SK-N-SH treated with all-trans-retinoic acid at 6 μM for 48 hours (cell line): ENCODE measurements around the gene MED27.

Experiments used
- ATAC-seq: fragments of 200-7000 bp; cut with Tn5 transposase; 3 replicates; pipeline ENCODE4 v1.9.1; 2020; ENCODE audit warnings: mild to moderate bottlenecking, moderate library complexity
- ARNTL ChIP-seq: fragments of 450-650 bp; formaldehyde crosslinking; IDR thresholded peaks from 2 replicates; pipeline ENCODE4 v1.5.0; 2020; ENCODE audit warnings: low read depth, mild to moderate bottlenecking, moderate library complexity, borderline replicate concordance
- BACH2 ChIP-seq: fragments of 250-450 bp; sonication (Bioruptor Pico); IDR thresholded peaks from 2 replicates; pipeline ENCODE4 v1.9.0; 2021; ENCODE audit warnings: mild to moderate bottlenecking, borderline replicate concordance
- ESRRG ChIP-seq: fragments of 250-450 bp; sonication (Bioruptor Pico); IDR thresholded peaks from 2 replicates; pipeline ENCODE4 v1.6.1; 2021; ENCODE audit warnings: mild to moderate bottlenecking
- GLIS3 ChIP-seq: fragments of 250-450 bp; sonication (Bioruptor Pico); IDR thresholded peaks from 2 replicates; pipeline ENCODE4 v1.5.0; 2020; ENCODE audit warnings: mild to moderate bottlenecking, moderate library complexity
- ISL1 ChIP-seq: fragments of 250-450 bp; sonication (Bioruptor Pico); IDR thresholded peaks from 2 replicates; pipeline ENCODE4 v2.1.2; 2022; ENCODE audit warnings: mild to moderate bottlenecking, moderate library complexity
- OSR1 ChIP-seq: fragments of 250-450 bp; sonication (Bioruptor Pico); IDR thresholded peaks from 2 replicates; pipeline ENCODE4 v1.8.0; 2022; ENCODE audit warnings: moderate library complexity, mild to moderate bottlenecking, inconsistent platforms
- PATZ1 ChIP-seq: fragments of 250-450 bp; sonication (Bioruptor Pico); IDR thresholded peaks from 2 replicates; pipeline ENCODE4 v1.8.0; 2020; ENCODE audit warnings: mild to moderate bottlenecking, moderate library complexity, borderline replicate concordance
- RARB ChIP-seq: fragments of 250-450 bp; sonication (Bioruptor Pico); IDR thresholded peaks from 2 replicates; pipeline ENCODE4 v1.8.0; 2021; ENCODE audit warnings: mild to moderate bottlenecking, moderate library complexity
- SNAI2 ChIP-seq: fragments of 250-450 bp; sonication (Bioruptor Pico); IDR thresholded peaks from 2 replicates; pipeline ENCODE4 v1.5.0; 2020; ENCODE audit warnings: mild to moderate bottlenecking, moderate library complexity
- TCF4 ChIP-seq: fragments of 250-450 bp; sonication (Bioruptor Pico); IDR thresholded peaks from 2 replicates; pipeline ENCODE4 v1.8.0; 2021; ENCODE audit warnings: mild to moderate bottlenecking, moderate library complexity, borderline replicate concordance
- TOX ChIP-seq: fragments of 250-450 bp; sonication (Bioruptor Pico); IDR thresholded peaks from 2 replicates; pipeline ENCODE4 v1.8.0; 2021; ENCODE audit warnings: mild to moderate bottlenecking, moderate library complexity, borderline replicate concordance
- TSHZ2 ChIP-seq: fragments of 250-450 bp; sonication (Bioruptor Pico); IDR thresholded peaks from 2 replicates; pipeline ENCODE4 v1.5.0; 2020; ENCODE audit warnings: mild to moderate bottlenecking, moderate library complexity
- ZC3H10 ChIP-seq: fragments of 250-450 bp; sonication (Bioruptor Pico); IDR thresholded peaks from 2 replicates; pipeline ENCODE4 v1.5.1; 2021; ENCODE audit warnings: mild to moderate bottlenecking, moderate library complexity
- ZFP3 ChIP-seq: fragments of 250-450 bp; sonication (Bioruptor Pico); IDR thresholded peaks from 2 replicates; pipeline ENCODE4 v1.5.0; 2020; ENCODE audit warnings: mild to moderate bottlenecking, moderate library complexity
- ZFP30 ChIP-seq: fragments of 450-650 bp; formaldehyde crosslinking; IDR thresholded peaks from 2 replicates; pipeline ENCODE4 v1.5.0; 2022; ENCODE audit warnings: mild to moderate bottlenecking, moderate library complexity
- ZNF565 ChIP-seq: fragments of 450-650 bp; formaldehyde crosslinking; conservative IDR thresholded peaks from 2 replicates; pipeline ENCODE4 v1.5.0; 2020; ENCODE audit warnings: low read depth, mild to moderate bottlenecking, moderate library complexity
- ZNF70 ChIP-seq: fragments of 450-650 bp; formaldehyde crosslinking; IDR thresholded peaks from 2 replicates; pipeline ENCODE4 v1.5.0; 2020; ENCODE audit warnings: mild to moderate bottlenecking, moderate library complexity
- ZNF8 ChIP-seq: fragments of 450-650 bp; formaldehyde crosslinking; IDR thresholded peaks from 2 replicates; pipeline ENCODE4 v1.5.0; 2020; ENCODE audit warnings: mild to moderate bottlenecking, moderate library complexity
- TF ChIP-seq, protein P1 (sequence below): fragments of 250-450 bp; sonication (Bioruptor Pico); IDR thresholded peaks from 2 replicates; pipeline ENCODE4 v1.8.0; 2021; ENCODE audit warnings: low read depth, mild to moderate bottlenecking, moderate library complexity, borderline replicate concordance
- TF ChIP-seq, protein P2 (sequence below): fragments of 250-450 bp; sonication (Bioruptor Pico); IDR thresholded peaks from 2 replicates; pipeline ENCODE4 v1.5.1; 2021; ENCODE audit warnings: mild to moderate bottlenecking, moderate library complexity

MED27 gene

GRCh38 chr9:131910572-131910971, 169.1 kb downstream of the MED27 start:
- no peak for TF ChIP-seq ZFP3 (CRISPR knock-in tag)
- TF ChIP-seq ZNF8 (CRISPR knock-in tag): no peak
- TF ChIP-seq, protein P1, sequence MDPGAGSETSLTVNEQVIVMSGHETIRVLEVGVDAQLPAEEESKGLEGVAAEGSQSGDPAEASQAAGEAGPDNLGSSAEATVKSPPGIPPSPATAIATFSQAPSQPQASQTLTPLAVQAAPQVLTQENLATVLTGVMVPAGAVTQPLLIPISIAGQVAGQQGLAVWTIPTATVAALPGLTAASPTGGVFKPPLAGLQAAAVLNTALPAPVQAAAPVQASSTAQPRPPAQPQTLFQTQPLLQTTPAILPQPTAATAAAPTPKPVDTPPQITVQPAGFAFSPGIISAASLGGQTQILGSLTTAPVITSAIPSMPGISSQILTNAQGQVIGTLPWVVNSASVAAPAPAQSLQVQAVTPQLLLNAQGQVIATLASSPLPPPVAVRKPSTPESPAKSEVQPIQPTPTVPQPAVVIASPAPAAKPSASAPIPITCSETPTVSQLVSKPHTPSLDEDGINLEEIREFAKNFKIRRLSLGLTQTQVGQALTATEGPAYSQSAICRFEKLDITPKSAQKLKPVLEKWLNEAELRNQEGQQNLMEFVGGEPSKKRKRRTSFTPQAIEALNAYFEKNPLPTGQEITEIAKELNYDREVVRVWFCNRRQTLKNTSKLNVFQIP (CRISPR knock-in tag): no peak
- no peak for TF ChIP-seq ZC3H10
- TF ChIP-seq SNAI2: no peak
- TF ChIP-seq ESRRG: no peak
- TF ChIP-seq, protein P2, sequence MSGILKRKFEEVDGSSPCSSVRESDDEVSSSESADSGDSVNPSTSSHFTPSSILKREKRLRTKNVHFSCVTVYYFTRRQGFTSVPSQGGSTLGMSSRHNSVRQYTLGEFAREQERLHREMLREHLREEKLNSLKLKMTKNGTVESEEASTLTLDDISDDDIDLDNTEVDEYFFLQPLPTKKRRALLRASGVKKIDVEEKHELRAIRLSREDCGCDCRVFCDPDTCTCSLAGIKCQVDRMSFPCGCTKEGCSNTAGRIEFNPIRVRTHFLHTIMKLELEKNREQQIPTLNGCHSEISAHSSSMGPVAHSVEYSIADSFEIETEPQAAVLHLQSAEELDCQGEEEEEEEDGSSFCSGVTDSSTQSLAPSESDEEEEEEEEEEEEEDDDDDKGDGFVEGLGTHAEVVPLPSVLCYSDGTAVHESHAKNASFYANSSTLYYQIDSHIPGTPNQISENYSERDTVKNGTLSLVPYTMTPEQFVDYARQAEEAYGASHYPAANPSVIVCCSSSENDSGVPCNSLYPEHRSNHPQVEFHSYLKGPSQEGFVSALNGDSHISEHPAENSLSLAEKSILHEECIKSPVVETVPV: no peak
- no peak for TF ChIP-seq PATZ1
- no peak for TF ChIP-seq TOX
- TF ChIP-seq ZNF565 (CRISPR knock-in tag): no peak
- no peak for TF ChIP-seq ZNF70 (CRISPR knock-in tag)
- TF ChIP-seq ARNTL (CRISPR knock-in tag): no peak
- no peak for TF ChIP-seq ZFP30 (CRISPR knock-in tag)
- TF ChIP-seq ISL1 (CRISPR knock-in tag): no peak
- TF ChIP-seq OSR1: no peak
- TF ChIP-seq TCF4: no peak
- no peak for TF ChIP-seq TSHZ2 (CRISPR knock-in tag)
- TF ChIP-seq RARB: no peak

DNA sequence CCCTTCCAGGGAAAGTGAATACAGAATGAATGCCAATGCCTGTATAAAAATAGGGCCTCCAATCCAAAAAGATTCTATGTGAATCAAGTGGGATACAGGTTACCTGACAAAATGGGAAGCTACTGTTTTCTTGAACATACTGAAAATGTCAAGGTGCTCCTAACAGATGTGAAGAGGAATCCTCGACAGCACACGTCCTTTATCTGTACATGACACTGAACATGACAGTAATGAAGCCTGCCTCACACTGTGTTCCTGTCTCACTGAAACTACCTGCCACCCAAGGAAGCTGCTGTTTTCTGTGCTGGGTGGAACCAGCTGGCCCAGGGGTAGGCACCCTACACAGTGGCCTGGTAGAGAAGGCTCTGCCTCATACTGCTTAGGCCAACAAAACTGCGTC, 174.5 kb downstream of the MED27 start:
- no peak for ATAC-seq
- TF ChIP-seq ZNF70 (CRISPR knock-in tag): no peak

More at GRCh38 chr9:131910572-131910971, 169.1 kb downstream of the MED27 start:
- no peak for ATAC-seq

DNA sequence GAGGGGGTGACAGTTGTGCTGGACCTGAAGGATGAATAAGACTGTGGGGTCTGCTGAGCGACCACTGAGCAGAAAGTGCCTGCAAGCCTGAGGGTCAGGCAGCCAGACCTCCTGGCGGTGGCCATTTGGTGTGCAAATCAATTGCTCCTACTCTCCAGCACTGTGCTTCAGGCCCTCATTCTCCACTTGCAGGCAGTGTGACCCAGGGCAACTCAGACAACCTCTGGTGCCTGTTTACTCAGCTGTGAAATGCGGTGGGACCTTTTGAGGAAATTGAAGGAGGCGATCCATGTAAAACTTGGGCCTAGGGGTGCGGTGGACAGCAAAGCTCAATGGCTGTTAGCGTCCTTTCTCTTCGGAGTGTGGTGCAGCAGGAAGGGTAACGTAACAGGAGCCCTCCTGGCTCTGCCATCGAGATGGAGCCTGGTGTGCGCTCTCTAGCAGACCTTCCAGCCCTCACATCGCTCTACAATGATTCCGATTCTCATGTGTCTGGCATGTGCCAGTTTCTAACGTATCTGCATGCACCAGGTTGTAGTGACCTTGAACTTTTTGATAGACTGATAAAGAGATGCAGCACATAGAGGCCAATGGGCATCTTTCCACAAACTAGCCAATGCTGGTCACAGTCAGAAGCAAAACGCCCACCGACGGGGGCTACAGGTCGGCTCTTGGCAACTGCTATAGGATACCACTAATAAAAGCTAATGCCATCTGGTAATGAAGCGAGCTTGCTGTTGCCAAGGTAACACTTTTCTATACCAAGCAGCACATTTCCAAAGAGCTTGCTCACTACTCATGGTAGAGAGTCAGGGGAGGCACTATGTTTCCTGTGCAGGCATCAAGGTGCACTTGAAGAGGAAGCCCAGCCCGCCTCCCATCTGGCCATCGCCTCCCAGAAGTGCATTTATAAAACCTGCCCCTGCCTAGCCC, 180.1 kb downstream of the MED27 start:
- no peak for ATAC-seq

More for the DNA sequence above, 180.1 kb downstream of the MED27 start:
- TF ChIP-seq GLIS3 (CRISPR knock-in tag) (no peak), ZNF70 (CRISPR knock-in tag) (no peak), TOX (no peak), ZFP30 (CRISPR knock-in tag) (no peak), ISL1 (CRISPR knock-in tag) (no peak), ESRRG (no peak), PATZ1 (no peak), ZNF565 (CRISPR knock-in tag) (no peak), BACH2 (no peak), ARNTL (CRISPR knock-in tag) (no peak)
